Activated T-cell treated with anti-CD3 and anti-CD28 coated beads for 24 hours (primary cell): ENCODE results near the gene RNU5D-1.
A peak's percentile ranks its signal among the peaks of the same experiment; 100 is the strongest.
"Not testable (repeated sequence)": the region's sequence is repeated elsewhere in the genome, so short reads cannot be mapped to it uniquely, and the experiment has no call there.

Source experiments
- DNase-seq: peaks from one replicate; pipeline ENCODE4 v3.0.0-alpha.2; 2020; ENCODE audit warnings: low read depth

RNU5D-1 gene

GRCh38 chr1:44730741-44731512 lies at the start of gene RNU5D-1:
RNU5D-1 (minus strand) TSS chr1:44731170.
- peak; percentile 92 for DNase-seq

GRCh38 chr1:44780583-44781121 lies 49.7 kb upstream of the RNU5D-1 start:
- no peak for DNase-seq

DNA sequence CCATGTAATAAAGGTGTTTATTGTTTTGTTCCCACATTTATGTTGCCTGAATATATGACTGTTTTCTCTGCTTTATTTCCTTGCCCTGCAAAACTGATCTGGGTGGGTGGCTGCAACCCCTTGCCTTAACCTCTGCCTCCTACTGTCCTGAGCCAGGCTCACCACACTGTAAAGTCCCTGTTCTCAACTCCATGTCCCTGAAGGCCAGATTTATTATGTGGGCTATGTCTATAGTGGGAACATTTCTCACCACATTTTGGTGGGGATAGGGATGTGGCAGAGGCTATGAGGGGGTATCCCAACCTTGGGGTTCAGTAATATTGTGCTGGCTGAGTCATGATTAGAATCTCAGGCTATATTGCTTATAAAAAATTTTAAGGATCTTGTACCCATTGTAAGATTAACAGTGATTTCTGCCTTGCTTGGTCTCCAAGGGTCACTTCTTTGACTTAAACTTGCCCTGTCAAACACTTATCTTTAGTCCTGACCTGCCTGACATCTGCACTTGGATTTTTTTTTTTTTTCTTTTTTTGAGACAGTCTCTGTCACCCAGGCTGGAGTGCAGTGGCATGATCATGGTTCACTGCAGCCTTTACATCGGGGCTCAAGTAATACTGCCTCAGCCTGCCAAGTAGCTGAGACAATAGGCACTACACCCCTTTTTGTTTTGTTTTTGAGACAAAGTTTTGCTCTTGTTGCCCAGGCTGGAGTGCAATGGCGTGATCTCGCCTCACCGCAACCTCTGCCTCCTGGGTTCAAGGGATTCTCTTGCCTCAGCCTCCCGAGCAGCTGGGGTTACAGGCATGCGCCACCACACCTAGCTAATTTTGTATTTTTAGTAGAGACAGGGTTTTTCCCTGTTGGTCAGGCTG lies 48.0 kb upstream of the RNU5D-1 start:
- no peak for DNase-seq

DNA sequence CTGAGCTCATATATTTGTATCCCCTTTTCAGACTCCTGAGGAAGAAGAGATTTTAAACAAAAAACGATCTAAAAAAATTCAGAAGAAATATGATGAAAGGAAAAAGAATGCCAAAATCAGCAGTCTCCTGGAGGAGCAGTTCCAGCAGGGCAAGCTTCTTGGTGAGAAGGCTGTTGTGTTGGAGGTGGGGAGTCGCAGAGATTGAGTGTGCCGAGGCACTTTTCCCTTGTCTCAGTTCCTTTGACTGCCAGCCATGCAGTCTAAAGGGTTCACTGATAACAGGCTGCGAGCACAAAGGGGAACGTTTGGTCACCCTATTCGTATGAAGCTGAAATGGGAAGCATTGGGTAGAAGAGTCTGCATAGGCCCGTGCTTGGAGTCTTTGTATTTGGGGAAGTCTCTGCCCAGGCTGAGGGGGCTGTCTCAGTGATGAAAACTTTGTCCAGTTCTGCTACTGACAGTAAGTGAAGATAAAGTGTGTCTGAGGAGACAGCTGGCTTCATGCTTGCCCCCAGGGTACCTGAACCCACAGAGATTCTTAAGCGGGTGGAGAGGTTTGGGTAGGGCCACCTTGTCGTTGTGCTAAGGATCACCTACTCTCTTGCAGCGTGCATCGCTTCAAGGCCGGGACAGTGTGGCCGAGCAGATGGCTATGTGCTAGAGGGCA lies 47.1 kb upstream of the RNU5D-1 start:
- DNase-seq: no peak

GRCh38 chr1:44777547-44777946 lies 46.6 kb upstream of the RNU5D-1 start:
- DNase-seq: no peak

DNA sequence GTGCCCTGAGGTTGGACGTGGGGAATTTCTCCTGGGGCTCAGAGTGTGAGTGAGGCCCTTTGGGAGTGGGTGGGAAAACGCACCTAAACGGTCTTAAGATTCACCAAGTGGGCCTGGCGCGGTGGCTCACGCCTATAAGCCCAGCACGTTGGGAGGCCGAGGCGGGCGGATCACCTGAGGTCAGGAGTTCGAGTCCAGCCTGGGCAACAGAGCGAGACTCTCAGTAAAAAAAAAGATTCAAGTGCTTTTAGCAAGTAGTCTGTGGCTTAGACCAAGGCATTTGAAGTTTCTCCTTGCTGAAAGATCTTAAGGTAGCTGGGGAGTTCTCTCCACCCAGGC lies 45.7 kb upstream of the RNU5D-1 start:
- DNase-seq: no peak

- no peak for DNase-seq
Observed at GRCh38 chr1:44775930-44776729, 45.2 kb upstream of the RNU5D-1 start.

DNA sequence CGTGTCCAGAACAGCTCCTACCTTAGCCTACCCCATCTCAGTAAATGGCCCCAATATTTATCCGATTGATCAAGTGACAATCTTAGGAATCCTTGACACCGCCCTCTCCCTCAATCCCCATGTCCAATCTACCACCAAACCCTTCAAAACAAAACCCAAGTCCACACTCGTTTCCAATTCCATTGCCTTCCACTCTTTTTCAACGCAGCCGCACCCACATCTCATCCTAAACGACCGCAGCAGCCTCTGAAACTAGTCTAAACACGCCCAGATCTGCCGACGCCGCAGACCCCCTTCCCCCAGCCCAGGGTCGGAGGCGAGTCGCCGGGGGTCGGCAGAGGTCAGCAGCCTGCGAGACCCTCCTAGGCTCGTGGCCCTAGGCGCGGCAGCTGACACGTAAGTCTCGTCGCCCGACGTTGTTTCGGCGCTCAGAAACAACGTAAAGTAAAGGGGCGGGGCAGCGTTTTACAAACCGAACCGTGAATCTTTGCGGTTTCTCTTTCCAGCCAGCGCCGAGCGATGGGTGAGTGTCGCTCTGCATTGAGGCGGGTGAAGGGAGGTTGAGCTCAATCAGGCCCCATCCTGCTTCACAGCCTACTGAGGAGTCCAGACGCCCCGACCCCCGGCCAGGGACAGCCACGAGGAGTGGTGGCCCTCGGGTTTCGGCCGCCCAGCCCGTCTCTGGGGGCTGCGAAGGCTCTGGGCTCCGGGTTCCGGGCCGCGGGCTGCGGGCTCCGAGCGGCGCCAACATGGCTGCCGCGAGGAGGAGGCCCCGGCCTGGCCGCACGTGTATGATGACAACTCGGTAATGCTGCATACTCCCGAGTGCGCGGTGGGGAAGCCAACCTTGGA lies 44.3 kb upstream of the RNU5D-1 start, which contains the start of gene RPS8:
Gene RPS8, plus strand, starts transcription at position 463 of the 852 bp plus-strand sequence. Its CDS starts 57 bp downstream, at position 520.
- DNase-seq: peak; percentile 84

DNA sequence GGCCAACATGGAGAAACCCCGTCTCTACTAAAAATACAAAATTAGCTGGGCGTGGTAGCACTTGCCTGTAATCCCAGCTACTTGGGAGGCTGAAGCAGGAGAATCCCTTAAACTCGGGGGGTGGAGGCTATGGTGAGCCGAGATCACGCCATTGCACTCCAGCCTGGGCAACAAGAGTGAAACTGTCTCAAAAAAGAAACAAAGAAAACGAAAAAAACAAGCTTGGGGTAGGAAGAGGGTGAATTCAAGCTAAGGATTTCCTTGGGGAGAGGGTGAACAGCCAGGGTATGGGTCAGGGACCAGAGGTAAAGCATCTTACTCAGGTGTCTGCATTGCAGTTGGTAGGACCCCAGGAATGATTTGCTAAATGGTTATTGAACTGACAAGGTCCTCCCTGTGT lies 35.5 kb upstream of the RNU5D-1 start:
- DNase-seq: not testable (repeated sequence)

- no peak for DNase-seq
Observed at GRCh38 chr1:44760876-44761275, 29.9 kb upstream of the RNU5D-1 start.

DNA sequence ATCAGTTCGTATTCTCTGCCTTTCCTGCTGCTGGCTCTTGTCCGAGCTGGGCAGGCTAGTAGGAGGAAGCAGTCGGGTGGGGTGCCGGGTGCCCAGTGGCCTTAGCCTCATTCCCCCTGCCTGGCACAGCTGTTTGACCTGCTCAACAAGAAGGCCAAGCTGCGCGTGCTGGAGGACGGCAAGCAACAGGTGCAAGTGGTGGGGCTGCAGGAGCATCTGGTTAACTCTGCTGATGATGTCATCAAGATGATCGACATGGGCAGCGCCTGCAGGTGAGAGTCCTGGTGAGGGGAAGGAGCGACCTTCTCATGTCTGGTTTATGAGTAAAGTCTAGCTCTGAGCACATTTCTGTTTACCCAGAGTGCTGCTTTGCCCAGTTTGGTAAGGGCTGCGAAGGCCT lies 28.1 kb upstream of the RNU5D-1 start:
- no peak for DNase-seq

DNA sequence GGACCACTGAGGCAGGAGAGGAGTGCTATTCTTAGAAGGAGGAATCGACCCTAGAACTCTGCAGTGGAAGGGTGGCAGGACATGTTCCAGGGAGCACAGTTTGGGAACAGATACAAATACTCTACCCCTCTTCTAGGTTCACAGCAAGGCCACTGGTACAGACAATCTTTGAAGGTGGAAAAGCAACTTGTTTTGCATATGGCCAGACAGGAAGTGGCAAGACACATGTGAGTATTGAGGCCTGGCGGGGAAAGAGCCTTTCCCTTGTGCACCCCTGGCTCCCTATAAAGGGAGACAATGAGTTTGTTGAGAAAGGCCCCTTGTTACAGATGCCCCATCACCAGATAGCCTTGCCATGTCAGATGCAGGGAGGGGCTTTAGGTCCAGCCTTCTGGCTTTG lies 26.4 kb upstream of the RNU5D-1 start:
- no peak for DNase-seq

GRCh38 chr1:44747878-44748277 lies 16.9 kb upstream of the RNU5D-1 start:
- no peak for DNase-seq

DNA sequence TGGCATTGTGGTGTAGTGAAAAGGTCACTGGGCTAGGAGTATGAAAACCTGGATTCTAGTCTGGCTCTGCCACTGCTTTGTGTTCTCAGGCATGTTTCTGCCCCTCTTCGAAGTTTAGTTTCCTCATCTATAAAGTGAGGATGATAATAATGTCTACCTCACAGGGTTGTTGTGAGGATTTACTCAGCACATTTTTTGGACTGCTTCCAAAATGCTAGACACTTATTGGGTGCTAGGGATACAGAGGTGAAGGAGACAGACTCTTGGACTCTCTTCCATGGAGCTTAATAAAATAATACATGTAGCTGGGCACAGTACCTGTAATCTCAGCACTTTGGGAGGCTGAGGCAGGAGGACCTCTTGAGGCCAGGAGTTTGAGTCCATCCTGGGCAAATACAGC lies 12.2 kb upstream of the RNU5D-1 start:
- no peak for DNase-seq

GRCh38 chr1:44740179-44740617 lies 9.2 kb upstream of the RNU5D-1 start:
- no peak for DNase-seq

DNA sequence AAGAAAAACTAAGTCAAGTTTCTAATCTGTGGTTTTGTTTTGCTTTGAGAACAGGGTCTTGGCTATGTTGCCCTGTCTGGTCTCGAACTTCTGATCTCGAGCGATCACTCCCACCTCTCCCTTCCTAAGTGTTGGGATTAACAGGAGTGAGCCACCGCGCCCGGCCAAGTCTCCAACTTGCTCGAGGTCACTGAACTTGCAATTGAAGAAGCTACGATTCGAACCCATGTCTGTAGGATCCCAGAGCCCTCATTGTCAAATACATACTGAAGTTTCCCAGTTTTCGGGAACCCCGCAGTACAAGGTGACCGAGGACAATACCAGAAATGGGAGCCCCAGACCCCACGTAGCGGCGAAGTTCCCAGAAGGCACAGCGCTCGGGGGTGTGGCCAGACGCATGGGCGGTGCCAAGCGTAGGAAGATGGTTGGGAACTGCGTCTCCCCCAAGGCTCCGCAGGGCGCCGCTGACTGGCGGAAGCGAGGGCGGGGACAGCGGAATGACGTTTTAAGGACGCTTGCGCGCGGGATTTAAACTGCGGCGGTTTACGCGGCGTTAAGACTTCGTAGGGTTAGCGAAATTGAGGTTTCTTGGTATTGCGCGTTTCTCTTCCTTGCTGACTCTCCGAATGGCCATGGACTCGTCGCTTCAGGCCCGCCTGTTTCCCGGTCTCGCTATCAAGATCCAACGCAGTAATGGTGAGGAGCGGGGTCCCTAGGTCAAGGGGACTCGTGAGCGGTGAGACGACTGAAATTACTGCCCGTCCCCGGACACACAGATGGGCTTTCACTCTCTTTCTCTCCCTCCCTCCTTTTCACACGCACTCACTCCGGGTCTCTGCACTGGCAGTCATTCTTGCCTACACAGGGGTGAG lies 8.6 kb upstream of the RNU5D-1 start, which contains the start of gene KIF2C:
Gene KIF2C, plus strand, starts transcription at position 531 of the 872 bp plus-strand sequence. Its CDS starts 96 bp downstream, at position 627.
- DNase-seq: peak; percentile 96

DNA sequence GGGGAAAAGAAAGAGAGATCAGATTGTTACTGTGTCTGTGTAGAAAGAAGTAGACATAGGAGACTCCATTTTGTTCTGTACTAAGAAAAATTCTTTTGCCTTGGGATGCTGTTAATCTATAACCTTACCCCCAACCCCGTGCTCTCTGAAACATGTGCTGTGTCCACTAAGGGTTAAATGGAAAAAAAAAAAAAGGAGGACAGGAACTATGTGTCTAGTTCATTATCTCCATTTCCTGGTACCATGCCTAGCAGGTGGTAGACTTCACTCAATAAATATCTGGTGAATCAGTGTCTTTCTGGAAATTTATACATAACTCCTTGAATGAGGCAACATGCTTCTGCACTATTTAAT lies 8.0 kb upstream of the RNU5D-1 start:
- DNase-seq: not testable (repeated sequence)

GRCh38 chr1:44735992-44736391 lies 5.0 kb upstream of the RNU5D-1 start:
- DNase-seq: no peak

GRCh38 chr1:44733784-44734183 lies 2.8 kb upstream of the RNU5D-1 start:
- DNase-seq: no peak
